Parathyroid adenoma (tissue), 2 donors: ENCODE measurements around the gene STAMBP.

ENCODE experiments used
- H2AFZ ChIP-seq: fragments of 300-600 bp; sonication (generic); one replicate; pipeline ENCODE4 v1.7.0; 2017; ENCODE audit warnings: antibody characterized with exemption, mild to moderate bottlenecking
- H3K27ac ChIP-seq: fragments of 300-600 bp; sonication (generic); one replicate; pipeline ENCODE4 v1.7.0; 2017
- H3K27me3 ChIP-seq: fragments of 300-600 bp; sonication (generic); one replicate; pipeline ENCODE4 v1.7.0; 2017; ENCODE audit warnings: low read length; ENCODE audit not compliant: control insufficient read depth, insufficient read depth
- H3K36me3 ChIP-seq: fragments of 300-600 bp; sonication (generic); one replicate; pipeline ENCODE4 v1.7.0; 2017; ENCODE audit warnings: low read length; ENCODE audit not compliant: control insufficient read depth, insufficient read depth
- H3K4me1 ChIP-seq: fragments of 300-600 bp; sonication (generic); one replicate; pipeline ENCODE4 v1.7.0; 2017; ENCODE audit warnings: control low read depth
- H3K4me2 ChIP-seq: fragments of 300-600 bp; sonication (generic); one replicate; pipeline ENCODE4 v1.7.0; 2017; ENCODE audit warnings: low read length
- H3K4me3 ChIP-seq: fragments of 300-600 bp; sonication (generic); one replicate; pipeline ENCODE4 v1.7.0; 2017; ENCODE audit warnings: low read depth, low read length
- H3K79me2 ChIP-seq: fragments of 300-600 bp; sonication (generic); one replicate; pipeline ENCODE4 v1.7.0; 2017; ENCODE audit warnings: control low read depth
- H3K9ac ChIP-seq: fragments of 300-600 bp; sonication (generic); one replicate; pipeline ENCODE4 v1.7.0; 2017; ENCODE audit warnings: mild to moderate bottlenecking
- H3K9me3 ChIP-seq: fragments of 300-600 bp; sonication (generic); one replicate; pipeline ENCODE4 v1.7.0; 2017; ENCODE audit warnings: low read length; ENCODE audit not compliant: control insufficient read depth
- TF ChIP-seq, protein P1 (sequence below): fragments of 300-600 bp; sonication (generic); IDR thresholded peaks from one replicate; pipeline ENCODE4 v1.7.0; 2017; ENCODE audit warnings: antibody characterized with exemption, mild to moderate bottlenecking
- donor health status: primary hyperparathyroidism.

The STAMBP gene

DNA sequence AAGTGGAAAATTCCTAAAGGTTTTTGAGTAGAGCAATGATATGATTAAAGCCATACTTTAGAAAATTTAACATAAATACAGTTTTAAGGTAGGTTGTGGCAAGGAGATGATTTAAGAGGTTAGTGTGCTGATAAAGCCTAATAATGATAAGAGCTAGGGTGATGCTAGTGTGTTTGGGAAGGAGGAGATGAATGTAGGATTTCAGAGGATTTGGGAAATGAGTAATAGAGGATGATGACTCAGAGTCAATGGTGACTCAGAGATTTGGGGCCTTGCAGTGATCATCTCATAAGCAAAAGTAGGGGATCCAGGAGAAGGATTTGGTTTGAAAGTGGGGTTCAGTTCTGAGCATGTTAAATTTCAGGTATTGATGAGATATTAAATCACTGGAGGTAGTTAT, 23.3 kb downstream of the STAMBP start:
- H3K27ac ChIP-seq = no peak overlapping the region

DNA sequence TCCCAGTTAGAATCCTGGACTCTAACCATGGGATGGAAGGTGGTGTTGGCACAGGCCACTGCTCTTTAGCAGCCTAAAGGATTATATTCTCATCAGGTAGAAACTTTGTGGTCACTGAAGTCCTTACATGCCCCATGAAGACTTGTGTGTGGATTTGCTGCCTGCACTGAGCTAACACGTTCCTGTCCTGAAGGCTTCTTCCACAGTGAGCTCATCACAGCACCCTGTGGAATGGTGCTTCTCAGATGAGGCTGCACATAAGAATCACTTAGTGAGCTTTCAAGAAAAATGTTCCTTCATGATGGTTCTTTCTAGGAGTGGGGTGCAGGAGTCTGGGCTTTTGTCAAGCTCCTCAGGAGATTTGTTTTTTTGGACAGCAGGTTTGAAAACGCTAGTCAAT, 26.8 kb downstream of the STAMBP start:
- TF ChIP-seq, protein P1, sequence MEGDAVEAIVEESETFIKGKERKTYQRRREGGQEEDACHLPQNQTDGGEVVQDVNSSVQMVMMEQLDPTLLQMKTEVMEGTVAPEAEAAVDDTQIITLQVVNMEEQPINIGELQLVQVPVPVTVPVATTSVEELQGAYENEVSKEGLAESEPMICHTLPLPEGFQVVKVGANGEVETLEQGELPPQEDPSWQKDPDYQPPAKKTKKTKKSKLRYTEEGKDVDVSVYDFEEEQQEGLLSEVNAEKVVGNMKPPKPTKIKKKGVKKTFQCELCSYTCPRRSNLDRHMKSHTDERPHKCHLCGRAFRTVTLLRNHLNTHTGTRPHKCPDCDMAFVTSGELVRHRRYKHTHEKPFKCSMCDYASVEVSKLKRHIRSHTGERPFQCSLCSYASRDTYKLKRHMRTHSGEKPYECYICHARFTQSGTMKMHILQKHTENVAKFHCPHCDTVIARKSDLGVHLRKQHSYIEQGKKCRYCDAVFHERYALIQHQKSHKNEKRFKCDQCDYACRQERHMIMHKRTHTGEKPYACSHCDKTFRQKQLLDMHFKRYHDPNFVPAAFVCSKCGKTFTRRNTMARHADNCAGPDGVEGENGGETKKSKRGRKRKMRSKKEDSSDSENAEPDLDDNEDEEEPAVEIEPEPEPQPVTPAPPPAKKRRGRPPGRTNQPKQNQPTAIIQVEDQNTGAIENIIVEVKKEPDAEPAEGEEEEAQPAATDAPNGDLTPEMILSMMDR = no peak
- H3K9ac ChIP-seq = no peak overlapping the region

More for the DNA sequence above, 23.3 kb downstream of the STAMBP start:
- H3K4me3 ChIP-seq = no peak overlapping the region
- H3K9me3 ChIP-seq = no peaks in the 10 kb centered on the region
- no peaks in the 10 kb centered on the region for H3K27me3 ChIP-seq
- no peaks in the 10 kb centered on the region for H3K79me2 ChIP-seq
- no peak overlapping the region for H3K9ac ChIP-seq
- TF ChIP-seq, protein P1 = no peak
- no peak overlapping the region for H2AFZ ChIP-seq
- no peaks in the 10 kb centered on the region for H3K4me1 ChIP-seq
- H3K36me3 ChIP-seq = no peaks in the 10 kb centered on the region
- H3K4me2 ChIP-seq = no peak overlapping the region

DNA sequence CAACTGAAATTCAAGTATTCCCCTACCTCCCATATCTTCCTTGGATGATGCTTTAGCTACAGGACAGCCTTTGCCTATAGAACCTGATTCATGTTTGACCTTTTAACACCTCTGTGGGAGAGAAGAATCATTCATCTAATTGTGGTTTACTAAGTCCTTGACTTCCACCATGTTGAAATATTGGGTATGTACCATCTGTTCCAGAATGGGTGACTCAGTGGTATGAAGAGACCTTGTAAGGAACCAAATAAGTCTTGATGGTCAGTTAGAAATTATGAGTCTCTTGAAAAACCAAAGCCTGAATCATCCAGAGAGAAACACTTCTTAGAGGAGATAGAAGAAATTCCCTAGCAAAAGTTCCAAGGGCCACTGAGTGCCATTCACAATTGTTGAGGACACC, 27.5 kb downstream of the STAMBP start:
- no peaks in the 10 kb centered on the region for H3K9me3 ChIP-seq
- H3K79me2 ChIP-seq = no peaks in the 10 kb centered on the region
- H3K36me3 ChIP-seq = no peaks in the 10 kb centered on the region
- TF ChIP-seq, protein P1 = no peak
- no peaks in the 10 kb centered on the region for H3K4me1 ChIP-seq
- no peaks in the 10 kb centered on the region for H3K27me3 ChIP-seq
- no peak overlapping the region for H3K9ac ChIP-seq
- no peak overlapping the region for H3K4me3 ChIP-seq
- no peak overlapping the region for H3K4me2 ChIP-seq
- no peak overlapping the region for H3K27ac ChIP-seq
- H2AFZ ChIP-seq = no peak overlapping the region

More for the DNA sequence above, 26.8 kb downstream of the STAMBP start:
- no peaks in the 10 kb centered on the region for H3K27me3 ChIP-seq
- no peaks in the 10 kb centered on the region for H3K4me1 ChIP-seq
- H3K4me2 ChIP-seq = no peak overlapping the region
- no peaks in the 10 kb centered on the region for H3K79me2 ChIP-seq
- no peaks in the 10 kb centered on the region for H3K36me3 ChIP-seq
- H3K4me3 ChIP-seq = no peak overlapping the region
- H3K27ac ChIP-seq = no peak overlapping the region
- H3K9me3 ChIP-seq = no peaks in the 10 kb centered on the region
- no peak overlapping the region for H2AFZ ChIP-seq

DNA sequence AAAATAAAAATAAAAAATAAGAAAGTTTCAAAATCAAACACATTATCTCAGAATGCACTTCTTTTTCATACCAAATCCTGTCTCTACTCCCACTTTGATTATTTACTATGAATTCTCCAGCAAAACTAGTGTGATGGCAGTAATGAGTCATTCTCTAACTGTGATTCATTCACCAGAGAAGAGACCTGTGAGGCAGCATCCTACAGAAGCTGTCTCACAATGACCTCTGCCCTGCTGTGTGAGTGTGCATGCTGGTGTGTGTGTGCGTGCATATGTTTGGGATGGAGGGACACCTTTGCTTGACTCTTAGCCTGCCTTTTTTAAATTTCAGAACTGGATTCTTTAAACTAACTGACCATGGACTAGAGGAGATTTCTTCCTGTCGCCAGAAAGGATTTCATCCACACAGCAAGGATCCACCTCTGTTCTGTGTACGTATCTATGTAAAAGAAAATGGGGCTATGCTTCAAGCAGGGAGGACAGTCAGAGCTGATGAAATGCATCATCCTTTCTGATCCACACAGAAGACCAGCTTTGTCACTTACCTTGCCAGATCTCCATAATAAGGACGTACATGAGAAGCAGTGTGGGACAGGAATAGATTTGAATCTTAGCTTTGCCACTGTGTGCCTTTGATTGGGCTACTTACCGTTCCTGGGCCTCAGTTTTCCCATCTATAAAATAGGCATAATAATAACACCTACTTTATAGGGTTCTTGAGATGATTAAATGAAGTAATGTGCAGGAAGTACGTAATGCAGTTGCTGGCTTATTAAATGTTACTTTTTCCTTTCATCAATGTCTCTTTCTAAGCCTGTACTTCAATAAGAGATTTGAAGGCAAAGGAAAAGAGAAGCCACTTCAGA, 31.2 kb downstream of the STAMBP start:
- H3K36me3 ChIP-seq = no peaks in the 10 kb centered on the region
- TF ChIP-seq, protein P1 = no peak

DNA sequence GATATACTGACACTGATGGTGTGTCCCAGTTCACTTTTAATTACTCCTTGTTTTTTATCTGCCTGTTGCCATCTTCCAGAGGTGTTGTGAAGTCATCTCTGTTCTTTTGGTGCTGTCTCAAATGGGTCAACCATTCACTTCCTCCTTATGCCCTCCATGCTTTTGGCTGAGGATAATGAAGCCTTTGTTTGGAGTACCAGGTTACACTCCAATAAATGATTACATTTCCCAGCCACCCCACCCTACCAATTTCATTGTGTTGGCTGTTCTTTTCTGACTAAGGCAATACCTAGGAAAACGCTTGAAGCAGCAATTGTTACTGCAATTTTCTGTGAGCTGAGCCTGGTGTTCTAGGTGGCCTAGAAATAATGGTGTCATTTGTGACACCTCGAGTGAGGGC, 34.2 kb downstream of the STAMBP start:
- H3K36me3 ChIP-seq = no peaks in the 10 kb centered on the region
- no peak overlapping the region for H3K27ac ChIP-seq
- no peaks in the 10 kb centered on the region for H3K9me3 ChIP-seq
- no peak overlapping the region for H2AFZ ChIP-seq
- H3K79me2 ChIP-seq = no peaks in the 10 kb centered on the region
- no peaks in the 10 kb centered on the region for H3K4me1 ChIP-seq
- TF ChIP-seq, protein P1 = no peak
- no peak overlapping the region for H3K9ac ChIP-seq
- no peaks in the 10 kb centered on the region for H3K27me3 ChIP-seq
- H3K4me2 ChIP-seq = no peak overlapping the region
- no peak overlapping the region for H3K4me3 ChIP-seq

More for the DNA sequence above, 31.2 kb downstream of the STAMBP start:
- H3K27ac ChIP-seq = no peak overlapping the region
- no peak overlapping the region for H3K9ac ChIP-seq
- H2AFZ ChIP-seq = no peak overlapping the region
- no peak overlapping the region for H3K4me3 ChIP-seq
- H3K9me3 ChIP-seq = no peaks in the 10 kb centered on the region
- no peaks in the 10 kb centered on the region for H3K4me1 ChIP-seq
- no peak overlapping the region for H3K4me2 ChIP-seq
- no peaks in the 10 kb centered on the region for H3K27me3 ChIP-seq
- no peaks in the 10 kb centered on the region for H3K79me2 ChIP-seq
